Thymus (tissue), 11 donors: Measurements from ENCODE around the gene GARIN5B. TPM values are rescaled to one million over a fixed set of nuclear protein-coding genes. Genes with fewer than 3 reads are reported as not detected.
A peak's percentile ranks its signal among the peaks of the same experiment; 100 is the strongest.

ENCODE experiments used
- DNase-seq, 9 donors: peaks; one replicate each; pipeline ENCODE4 v3.0.0-alpha.2; 2013; ENCODE audit warnings: low spot score in 9 of 9, low read depth in 6 of 9, missing footprints in 1 of 9
- H3K27ac ChIP-seq, 2 donors: one replicate each; pipeline ENCODE4 v1.5.1; 2013; ENCODE audit warnings: control low read depth in 1 of 2, low read depth in 1 of 2, low read length in 1 of 2, mild to moderate bottlenecking in 1 of 2, moderate library complexity in 1 of 2
- H3K27me3 ChIP-seq, 2 donors: one replicate each; pipeline ENCODE4 v1.5.1; 2013; ENCODE audit warnings: low read length in 1 of 2; ENCODE audit not compliant: control insufficient read depth in 2 of 2, insufficient read depth in 1 of 2
- H3K36me3 ChIP-seq, 2 donors: one replicate each; pipeline ENCODE4 v1.5.1; 2013; ENCODE audit warnings: low read length in 1 of 2, mild to moderate bottlenecking in 1 of 2, moderate library complexity in 1 of 2; ENCODE audit not compliant: control insufficient read depth in 2 of 2, insufficient read depth in 2 of 2
- H3K4me1 ChIP-seq, 2 donors: one replicate each; pipeline ENCODE4 v1.5.1; 2013; ENCODE audit warnings: low read length in 2 of 2; ENCODE audit not compliant: control insufficient read depth in 2 of 2, insufficient read depth in 2 of 2
- H3K4me3 ChIP-seq, 2 donors: one replicate each; pipeline ENCODE4 v1.5.1; 2013; ENCODE audit warnings: low read length in 2 of 2, control low read depth in 1 of 2, mild to moderate bottlenecking in 1 of 2
- H3K9me3 ChIP-seq, 2 donors: one replicate each; pipeline ENCODE4 v1.5.1; 2013; ENCODE audit warnings: low read length in 1 of 2, mild to moderate bottlenecking in 1 of 2; ENCODE audit not compliant: control insufficient read depth in 2 of 2, insufficient read depth in 1 of 2
- WGBS: extraction: QIAGEN DNeasy Blood & Tissue Kit; methylation state at CpG from one replicate; pipeline ENCODE4 v1.1.7; 2013; 5-methylcytosine and 5-hydroxymethylcytosine counted together
- polyA plus RNA-seq: library from polyadenylated mRNA; stranded (reverse); fragments of 200-250 nt; gene quantifications from one replicate; pipeline ENCODE4 v1.2.3, GENCODE V29; 2013
- total RNA-seq: library from RNA; stranded (reverse); fragments of 120-200 nt; gene quantifications from one replicate; pipeline ENCODE4 v1.2.4, GENCODE V29; 2013
- donor health status: healthy.

GARIN5B gene
- total and polyA plus RNA-seq, 2 donors, result 0.05 TPM; not detected in 1

GRCh38 chr19:55321466-55322137 lies 41.5 kb downstream of the GARIN5B start:
- Histone ChIP-seq H3K36me3 (no peaks in the 10 kb centered on the region), H3K4me1 (peaks cover 0 to 19% of the 10 kb centered on the region in 2 donors), H3K4me3 (no peak overlapping the region), H3K9me3 (no peaks in the 10 kb centered on the region), H3K27ac (no peak overlapping the region), H3K27me3 (no peaks in the 10 kb centered on the region)
- DNase-seq, result no peak
- 42% methylated on average over 9 of the region's 9 CpGs for WGBS

- WGBS, result 91% methylated on average over 8 of the region's 8 CpGs
- Histone ChIP-seq H3K27me3 (no peaks in the 10 kb centered on the region), H3K27ac (no peak overlapping the region), H3K4me1 (peaks cover 0 to 19% of the 10 kb centered on the region in 2 donors), H3K9me3 (no peaks in the 10 kb centered on the region), H3K36me3 (no peaks in the 10 kb centered on the region), H3K4me3 (no peak overlapping the region)
- DNase-seq, result no peak
Observed at GRCh38 chr19:55320844-55321419, 42.1 kb downstream of the GARIN5B start.

GRCh38 chr19:55319785-55320184 lies 43.3 kb downstream of the GARIN5B start:
- Histone ChIP-seq H3K4me1 (peaks cover 0 to 16% of the 10 kb centered on the region in 2 donors), H3K36me3 (no peaks in the 10 kb centered on the region), H3K9me3 (no peaks in the 10 kb centered on the region), H3K27me3 (no peaks in the 10 kb centered on the region), H3K27ac (no peak overlapping the region), H3K4me3 (no peak overlapping the region)
- DNase-seq, result peak in 2 of 9 donors; percentile 31 to 36
- WGBS, result 93% methylated on average over 21 of the region's 21 CpGs

GRCh38 chr19:55316646-55317045 lies 46.4 kb downstream of the GARIN5B start:
- 95% methylated on average over 8 of the region's 8 CpGs for WGBS
- H3K4me3 ChIP-seq, result no peak overlapping the region
- no peaks in the 10 kb centered on the region for H3K27me3 ChIP-seq
- no peak overlapping the region for H3K27ac ChIP-seq
- H3K9me3 ChIP-seq, result no peaks in the 10 kb centered on the region
- H3K36me3 ChIP-seq, result no peaks in the 10 kb centered on the region
- peaks cover 0 to 7% of the 10 kb centered on the region in 2 donors for H3K4me1 ChIP-seq
- DNase-seq, result no peak

GRCh38 chr19:55315956-55316525 lies 47.0 kb downstream of the GARIN5B start:
- H3K4me1 ChIP-seq, result peaks cover 0 to 1% of the 10 kb centered on the region in 2 donors
- H3K27me3 ChIP-seq, result no peaks in the 10 kb centered on the region
- H3K9me3 ChIP-seq, result no peaks in the 10 kb centered on the region
- DNase-seq, result no peak
- H3K36me3 ChIP-seq, result no peaks in the 10 kb centered on the region
- no peak overlapping the region for H3K27ac ChIP-seq
- WGBS, result 91% methylated on average over 13 of the region's 13 CpGs
- H3K4me3 ChIP-seq, result no peak overlapping the region

- Histone ChIP-seq H3K27ac (no peak overlapping the region), H3K4me3 (no peak overlapping the region), H3K4me1 (no peaks in the 10 kb centered on the region), H3K36me3 (no peaks in the 10 kb centered on the region), H3K27me3 (no peaks in the 10 kb centered on the region), H3K9me3 (no peaks in the 10 kb centered on the region)
- no peak for DNase-seq
- 96% methylated on average over 8 of the region's 8 CpGs for WGBS
Observed at GRCh38 chr19:55314396-55314795, 48.7 kb downstream of the GARIN5B start.

GRCh38 chr19:55312621-55313512 lies 50.2 kb downstream of the GARIN5B start:
- H3K4me3 ChIP-seq, result no peak overlapping the region
- no peak for DNase-seq
- no peaks in the 10 kb centered on the region for H3K4me1 ChIP-seq
- H3K9me3 ChIP-seq, result no peaks in the 10 kb centered on the region
- 97% methylated on average over 47 of the region's 47 CpGs for WGBS
- H3K27ac ChIP-seq, result no peak overlapping the region
- H3K36me3 ChIP-seq, result no peaks in the 10 kb centered on the region
- no peaks in the 10 kb centered on the region for H3K27me3 ChIP-seq

- H3K9me3 ChIP-seq, result no peaks in the 10 kb centered on the region
- no peaks in the 10 kb centered on the region for H3K27me3 ChIP-seq
- no peak for DNase-seq
- no peak overlapping the region for H3K27ac ChIP-seq
- WGBS, result 94% methylated on average over 18 of the region's 18 CpGs
- no peak overlapping the region for H3K4me3 ChIP-seq
- peaks cover 0 to 4% of the 10 kb centered on the region in 2 donors for H3K36me3 ChIP-seq
- no peaks in the 10 kb centered on the region for H3K4me1 ChIP-seq
Observed at GRCh38 chr19:55311797-55312196, 51.3 kb downstream of the GARIN5B start.

GRCh38 chr19:55311397-55311796 lies 51.7 kb downstream of the GARIN5B start:
- DNase-seq, result no peak
- H3K27ac ChIP-seq, result no peak overlapping the region

More at GRCh38 chr19:55311397-55311796, 51.7 kb downstream of the GARIN5B start:
- H3K27me3 ChIP-seq, result no peaks in the 10 kb centered on the region
- H3K4me1 ChIP-seq, result no peaks in the 10 kb centered on the region
- peaks cover 3 to 7% of the 10 kb centered on the region in 2 donors for H3K36me3 ChIP-seq
- WGBS, result 94% methylated on average over 9 of the region's 9 CpGs
- H3K9me3 ChIP-seq, result no peaks in the 10 kb centered on the region
- H3K4me3 ChIP-seq, result no peak overlapping the region
